ENCODE results near the gene SLC9A8.
A peak's percentile ranks its signal among the peaks of the same experiment; 100 is the strongest.

- TF ChIP-seq CTBP2 (IDR thresholded peaks at IDR 0.05; ENCODE audit: borderline replicate concordance, insufficient read depth, insufficient read length, low read length) (no peak), POLR2A (IDR thresholded peaks at IDR 0.05; ENCODE audit: control extremely low read depth in 1 of 2, low read depth in 2 of 2, low read length in 2 of 2) (no peak), KDM1A (IDR thresholded peaks at IDR 0.05; ENCODE audit: borderline replicate concordance, low read length) (no peak), BRCA1 (IDR thresholded peaks at IDR 0.05; ENCODE audit: low read depth, low read length) (no peak), CTCF (IDR thresholded peaks at IDR 0.05; ENCODE audit: control extremely low read depth in 1 of 3, insufficient read depth in 1 of 3, low read depth in 1 of 3, low read length in 3 of 3) (peak in 1 of 3 experiments; percentile 15; a peak in 1 of 4 replicates), NRF1 (IDR thresholded peaks at IDR 0.05; ENCODE audit: low read depth, low read length) (no peak), TBP (IDR thresholded peaks at IDR 0.05; ENCODE audit: low read depth, low read length) (no peak), ZNF274 (IDR thresholded peaks at IDR 0.05; ENCODE audit: borderline replicate concordance, extremely low read depth, low read length) (no peak), EZH2 (IDR thresholded peaks at IDR 0.05; ENCODE audit: low read depth, low read length, severe bottlenecking) (no peak), JUN (IDR thresholded peaks at IDR 0.05; ENCODE audit: low read depth, low read length) (no peak)
Measured at GRCh38 chr20:49821870-49822331, 9.3 kb downstream of the SLC9A8 start.

Data from H1 (cell line).